Muscle of leg (tissue), 11 donors: ENCODE data around the gene CTH. TPM values are rescaled to one million over a fixed set of nuclear protein-coding genes. Genes with fewer than 3 reads are reported as not detected.

Experiments used
- DNase-seq: peaks from one replicate; pipeline ENCODE4 v3.0.0; 2013
- H3K27ac ChIP-seq: one replicate; pipeline ENCODE4 v1.5.1; 2013; ENCODE audit warnings: mild to moderate bottlenecking, low read length, control low read depth
- H3K27me3 ChIP-seq: one replicate; pipeline ENCODE4 v1.6.1; 2013; ENCODE audit warnings: low read length; ENCODE audit not compliant: control insufficient read depth, insufficient read depth
- H3K36me3 ChIP-seq: one replicate; pipeline ENCODE4 v1.6.1; 2013; ENCODE audit warnings: low read length; ENCODE audit not compliant: control insufficient read depth, insufficient read depth
- H3K4me1 ChIP-seq: one replicate; pipeline ENCODE4 v1.6.1; 2013; ENCODE audit warnings: low read length; ENCODE audit not compliant: control insufficient read depth, insufficient read depth
- H3K4me3 ChIP-seq: one replicate; pipeline ENCODE4 v1.5.1; 2013; ENCODE audit warnings: low read length, control low read depth
- H3K9me3 ChIP-seq: replicated peaks from 2 replicates; pipeline ENCODE4 v1.6.1; 2013; ENCODE audit warnings: low read depth, low read length; ENCODE audit not compliant: control insufficient read depth
- WGBS: methylation state at CpG from one replicate; pipeline ENCODE4 v1.1.5; 2013; ENCODE audit warnings: missing lambda C conversion rate; ENCODE audit not compliant: insufficient coverage; 5-methylcytosine and 5-hydroxymethylcytosine counted together
- polyA plus RNA-seq, 8 donors: library from polyadenylated mRNA; unstranded; fragments of 120-200 nt; gene quantifications; one replicate each; pipeline versions ENCODE4 v1.2.1 to v1.2.3, GENCODE V29; 2013; ENCODE audit warnings: inconsistent platforms in 1 of 8, low replicate concordance in 1 of 8; ENCODE audit not compliant: insufficient read length in 8 of 8, insufficient read depth in 1 of 8
- total RNA-seq: library from RNA; stranded (reverse); fragments of 120-200 nt; gene quantifications from one replicate; pipeline ENCODE4 v1.2.4, GENCODE V29; 2013

CTH gene
- total and polyA plus RNA-seq, 9 donors, result 1.4 to 3.7 (median 2.2) TPM

DNA sequence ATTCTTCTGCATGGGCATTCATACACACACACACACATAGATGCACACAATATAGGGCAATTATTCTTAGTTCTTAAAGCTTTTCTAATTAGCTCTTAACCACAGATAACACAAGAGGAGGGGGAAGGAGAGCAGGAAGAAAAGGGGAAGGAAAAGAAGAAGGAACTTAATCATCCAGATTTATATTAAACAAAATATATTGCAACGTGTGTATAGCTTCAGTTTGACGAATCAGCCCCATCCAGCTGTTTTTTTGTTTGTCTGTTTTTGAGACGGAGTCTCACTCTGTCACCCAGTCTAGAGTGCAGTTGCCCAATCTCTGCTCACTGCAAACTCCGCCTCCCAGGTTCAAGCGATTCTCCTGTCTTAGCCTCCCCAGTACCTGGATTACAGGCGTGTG lies 34.9 kb upstream of the CTH start:
- no peak for DNase-seq
- Histone ChIP-seq H3K9me3 (no peaks in the 10 kb centered on the region), H3K4me1 (no peaks in the 10 kb centered on the region), H3K27ac (no peak overlapping the region), H3K27me3 (no peaks in the 10 kb centered on the region), H3K36me3 (no peaks in the 10 kb centered on the region), H3K4me3 (no peak overlapping the region)
- 100% methylated on average over 1 of the region's 6 CpGs for WGBS

GRCh38 chr1:70382682-70383081 lies 28.4 kb upstream of the CTH start:
- no peaks in the 10 kb centered on the region for H3K27me3 ChIP-seq
- H3K9me3 ChIP-seq, result no peaks in the 10 kb centered on the region
- no peaks in the 10 kb centered on the region for H3K4me1 ChIP-seq
- H3K4me3 ChIP-seq, result no peak overlapping the region
- H3K27ac ChIP-seq, result no peak overlapping the region
- DNase-seq, result no peak
- no peaks in the 10 kb centered on the region for H3K36me3 ChIP-seq

DNA sequence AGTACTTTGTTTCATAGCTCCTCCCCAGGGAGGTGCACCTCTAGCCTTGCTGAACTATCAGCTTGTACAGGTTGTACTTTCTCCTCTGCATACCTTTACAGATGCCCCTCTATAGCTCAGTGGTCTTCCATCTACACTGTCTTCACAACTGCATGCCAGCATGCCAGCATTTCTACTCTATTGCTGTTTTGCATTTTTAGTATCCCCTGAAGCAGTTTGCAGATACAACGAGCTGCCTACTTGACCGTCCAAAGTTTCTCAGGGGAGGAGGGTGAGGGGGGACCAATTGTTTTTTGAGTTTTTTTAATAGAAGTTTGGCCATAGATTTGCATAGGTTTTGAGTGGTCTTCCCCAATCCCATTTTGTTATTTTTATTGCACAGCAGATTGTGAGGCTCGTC lies 27.6 kb upstream of the CTH start:
- no peak for DNase-seq
- H3K27me3 ChIP-seq, result no peaks in the 10 kb centered on the region
- no peaks in the 10 kb centered on the region for H3K9me3 ChIP-seq
- 60% methylated on average over 1 of the region's 3 CpGs for WGBS
- no peaks in the 10 kb centered on the region for H3K36me3 ChIP-seq
- no peak overlapping the region for H3K4me3 ChIP-seq
- H3K4me1 ChIP-seq, result no peaks in the 10 kb centered on the region
- H3K27ac ChIP-seq, result no peak overlapping the region

DNA sequence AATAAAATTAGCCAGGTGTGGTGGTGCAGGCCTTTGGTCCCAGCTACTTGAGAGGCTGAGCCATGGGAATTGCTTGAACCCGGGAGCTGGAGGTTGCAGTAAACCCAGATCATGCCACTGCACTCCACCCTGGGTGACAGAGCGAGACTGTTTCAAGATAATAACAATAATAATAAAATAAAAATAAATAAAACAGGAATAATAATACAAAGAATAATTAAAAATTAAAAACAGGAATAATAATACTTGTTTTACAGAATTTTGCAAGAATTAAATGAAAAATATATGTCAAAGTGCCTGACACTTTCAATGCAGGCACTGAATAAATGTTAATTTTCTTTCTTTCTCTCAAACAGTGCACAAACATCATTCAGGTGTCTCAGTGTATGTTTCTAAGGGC lies 26.5 kb upstream of the CTH start:
- Histone ChIP-seq H3K4me3 (no peak overlapping the region), H3K4me1 (no peaks in the 10 kb centered on the region), H3K27ac (no peak overlapping the region), H3K36me3 (no peaks in the 10 kb centered on the region), H3K27me3 (no peaks in the 10 kb centered on the region), H3K9me3 (no peaks in the 10 kb centered on the region)
- no CpG with 5 or more reads among the region's 2 CpGs for WGBS
- no peak for DNase-seq

- Histone ChIP-seq H3K36me3 (no peaks in the 10 kb centered on the region), H3K27ac (no peak overlapping the region), H3K27me3 (no peaks in the 10 kb centered on the region), H3K9me3 (no peaks in the 10 kb centered on the region), H3K4me1 (no peaks in the 10 kb centered on the region), H3K4me3 (no peak overlapping the region)
- 86% methylated on average over 2 of the region's 6 CpGs for WGBS
- DNase-seq, result no peak
Measured at GRCh38 chr1:70385477-70385876, 25.6 kb upstream of the CTH start.

DNA sequence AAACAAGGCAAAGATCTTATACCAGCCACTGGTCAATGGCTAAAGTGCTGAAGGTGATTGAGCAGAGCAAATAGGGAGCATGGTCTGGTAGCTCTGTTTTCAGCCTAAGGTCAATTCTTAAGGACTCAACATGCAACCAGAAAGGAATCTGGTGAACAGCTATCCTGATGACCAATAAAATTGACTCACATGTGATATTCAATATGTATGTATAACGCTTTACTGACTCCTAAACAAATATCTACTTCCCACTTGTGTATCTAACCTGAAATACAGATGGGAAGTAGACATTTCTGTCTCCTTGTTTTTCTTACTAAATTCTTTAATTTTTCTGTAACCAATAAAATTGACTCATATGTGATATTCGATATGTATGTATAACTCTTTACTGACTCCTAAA lies 24.9 kb upstream of the CTH start:
- H3K9me3 ChIP-seq, result no peaks in the 10 kb centered on the region
- no CpG with 5 or more reads among the region's 2 CpGs for WGBS
- H3K27ac ChIP-seq, result no peak overlapping the region
- no peaks in the 10 kb centered on the region for H3K27me3 ChIP-seq
- H3K4me3 ChIP-seq, result no peak overlapping the region
- no peak for DNase-seq
- no peaks in the 10 kb centered on the region for H3K36me3 ChIP-seq
- no peaks in the 10 kb centered on the region for H3K4me1 ChIP-seq

DNA sequence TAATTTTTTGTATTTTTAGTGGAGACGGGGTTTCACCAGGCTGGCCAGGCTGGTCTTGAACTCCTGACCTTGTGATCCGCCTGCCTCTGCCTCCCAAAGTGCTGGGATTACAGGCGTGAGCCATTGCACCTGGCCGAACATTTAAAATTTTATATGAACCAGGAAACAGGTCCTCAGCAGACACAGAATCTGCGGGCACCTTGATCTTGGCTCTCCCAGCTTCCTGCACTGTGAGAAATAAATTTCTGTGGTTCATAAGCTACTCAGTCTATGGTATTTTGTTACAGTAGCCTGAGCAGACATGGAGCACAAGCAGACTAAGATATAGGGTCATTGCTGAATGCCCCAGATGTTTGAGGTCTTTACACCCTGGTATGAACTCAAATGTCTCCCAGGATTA lies 23.6 kb upstream of the CTH start:
- no peak for DNase-seq
- Histone ChIP-seq H3K9me3 (no peaks in the 10 kb centered on the region), H3K27me3 (no peaks in the 10 kb centered on the region), H3K4me1 (no peaks in the 10 kb centered on the region), H3K27ac (no peak overlapping the region), H3K36me3 (no peaks in the 10 kb centered on the region), H3K4me3 (no peak overlapping the region)
- 46% methylated on average over 5 of the region's 5 CpGs for WGBS

- H3K27me3 ChIP-seq, result no peaks in the 10 kb centered on the region
- no peaks in the 10 kb centered on the region for H3K36me3 ChIP-seq
- no peak overlapping the region for H3K4me3 ChIP-seq
- no peaks in the 10 kb centered on the region for H3K9me3 ChIP-seq
- no peak for DNase-seq
- H3K4me1 ChIP-seq, result no peaks in the 10 kb centered on the region
- H3K27ac ChIP-seq, result no peak overlapping the region
Measured at GRCh38 chr1:70392626-70393025, 18.4 kb upstream of the CTH start.

DNA sequence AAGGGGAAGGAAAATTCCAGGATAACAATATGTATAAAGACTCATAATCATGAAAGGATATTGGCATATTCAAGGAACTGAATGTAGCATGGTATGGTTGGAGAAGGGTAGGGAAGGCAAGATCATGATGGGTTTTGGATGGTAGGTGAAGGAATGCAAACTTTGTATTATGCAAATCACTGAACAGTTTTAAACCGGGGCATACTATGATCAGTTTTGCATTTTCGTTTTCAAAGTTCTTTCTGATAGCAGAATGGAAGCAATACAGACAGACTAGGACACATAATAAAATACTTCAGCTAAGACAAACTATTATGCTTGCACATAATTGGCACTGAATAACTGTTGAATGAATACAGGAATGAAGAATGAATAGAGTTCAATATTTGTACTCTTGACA lies 14.5 kb upstream of the CTH start:
- no peak for DNase-seq
- no peaks in the 10 kb centered on the region for H3K9me3 ChIP-seq
- H3K4me1 ChIP-seq, result no peaks in the 10 kb centered on the region
- no peak overlapping the region for H3K27ac ChIP-seq
- WGBS, result no CpG with 5 or more reads among the region's 2 CpGs
- no peaks in the 10 kb centered on the region for H3K36me3 ChIP-seq
- no peaks in the 10 kb centered on the region for H3K27me3 ChIP-seq
- H3K4me3 ChIP-seq, result no peak overlapping the region

DNA sequence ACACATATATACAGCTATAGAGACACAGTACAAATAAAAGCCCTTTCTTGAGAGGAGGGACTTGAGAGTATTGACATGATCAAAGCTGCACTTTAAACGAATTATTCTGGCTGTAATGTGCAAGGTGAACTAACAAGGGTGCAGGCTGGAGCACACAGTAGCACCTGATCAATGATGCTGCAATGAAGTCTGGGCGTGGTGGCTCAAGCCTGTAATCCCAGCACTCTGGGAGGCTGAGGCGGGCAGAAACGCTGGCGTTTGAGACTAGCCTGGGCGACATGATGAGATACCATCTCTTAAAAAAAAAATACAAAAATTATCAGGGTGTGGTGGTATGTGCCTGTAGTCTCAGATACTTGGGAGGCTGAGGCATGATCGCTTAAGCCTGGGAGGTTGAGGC lies 14.1 kb upstream of the CTH start:
- Histone ChIP-seq H3K27ac (no peak overlapping the region), H3K4me1 (no peaks in the 10 kb centered on the region), H3K4me3 (no peak overlapping the region), H3K9me3 (no peaks in the 10 kb centered on the region), H3K36me3 (no peaks in the 10 kb centered on the region), H3K27me3 (no peaks in the 10 kb centered on the region)
- 57% methylated on average over 1 of the region's 7 CpGs for WGBS
- no peak for DNase-seq

DNA sequence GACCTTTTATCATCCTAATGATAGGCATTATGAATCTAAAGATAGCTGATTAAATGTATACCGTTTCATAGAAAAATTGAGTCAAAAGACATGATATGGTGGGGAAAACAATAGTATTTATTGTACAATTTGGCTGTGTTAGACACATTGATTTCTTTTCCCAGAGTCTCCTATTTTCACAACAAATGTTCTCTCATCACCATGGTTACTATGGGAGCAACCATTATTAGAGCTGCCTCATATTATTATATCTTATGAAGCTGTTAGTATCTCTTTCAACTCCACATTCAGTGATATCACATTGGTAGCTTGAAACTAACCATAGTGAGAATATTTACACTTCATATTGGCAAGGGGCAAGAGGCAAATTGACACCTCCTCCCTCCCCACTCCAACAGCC lies 10.7 kb upstream of the CTH start:
- H3K9me3 ChIP-seq, result no peaks in the 10 kb centered on the region
- H3K27me3 ChIP-seq, result no peaks in the 10 kb centered on the region
- no peak overlapping the region for H3K27ac ChIP-seq
- no peak for DNase-seq
- no peaks in the 10 kb centered on the region for H3K36me3 ChIP-seq
- no CpG with 5 or more reads among the region's 1 CpG for WGBS
- no peaks in the 10 kb centered on the region for H3K4me1 ChIP-seq
- no peak overlapping the region for H3K4me3 ChIP-seq
